SK-N-MC (cell line): ENCODE measurements around the gene ABLIM2.

ENCODE experiments used
- EZH2 ChIP-seq: fragments of 200-600 bp; sonication (generic); IDR thresholded peaks from one replicate; pipeline ENCODE4 v1.6.1; 2017; ENCODE audit warnings: antibody characterized with exemption
- FOXP2 ChIP-seq: optimal IDR thresholded peaks from 2 replicates; pipeline ENCODE3; 2011; ENCODE audit warnings: mild to moderate bottlenecking, moderate library complexity; ENCODE audit not compliant: insufficient read depth; ENCODE audit errors: extremely low read length, control extremely low read depth
- POLR2AphosphoS5 ChIP-seq: IDR thresholded peaks from 2 replicates; pipeline ENCODE4 v1.6.1; 2012; ENCODE audit warnings: mild to moderate bottlenecking, low read depth, low read length, borderline replicate concordance

DNA sequence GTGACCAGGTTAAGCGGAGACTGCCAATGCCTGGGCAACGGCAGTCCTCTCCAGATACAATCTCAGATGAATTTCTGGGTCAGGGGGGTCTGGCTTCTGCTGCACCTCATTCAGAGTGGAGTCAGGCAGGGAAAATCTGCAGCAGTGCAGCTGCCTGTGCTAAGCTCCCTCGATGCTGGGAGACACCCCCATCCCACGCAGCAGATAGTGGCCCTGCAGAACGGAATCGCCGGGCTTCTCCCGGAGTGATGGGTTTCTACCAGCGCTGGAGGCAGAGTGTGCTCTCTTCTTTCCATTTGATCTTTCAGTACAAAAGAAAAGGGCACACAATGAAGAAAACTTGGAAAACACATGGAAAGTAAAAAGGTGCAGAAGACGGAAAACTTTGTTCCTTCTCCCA, 5.2 kb downstream of the ABLIM2 start:
- TF ChIP-seq POLR2AphosphoS5 (no peak), FOXP2 (no peak), EZH2 (no peak)
